HFFc6 (cell line): Measurements from ENCODE around the gene KRTAP10-12. TPM values are rescaled to one million over a fixed set of nuclear protein-coding genes. Genes with fewer than 3 reads are reported as not detected.

ENCODE experiments used
- DNase-seq: peaks from one replicate; pipeline ENCODE4 v3.0.0-alpha.2; 2018
- H3K27ac Mint-ChIP-seq: 2 replicates; pipeline ENCODE4 v1.8.0; 2020; ENCODE audit warnings: mild to moderate bottlenecking, mixed read lengths
- H3K27me3 Mint-ChIP-seq: 2 replicates; pipeline ENCODE4 v1.8.0; 2021; ENCODE audit warnings: mild to moderate bottlenecking, moderate library complexity, mixed read lengths; ENCODE audit not compliant: insufficient read depth
- H3K36me3 Mint-ChIP-seq: 2 replicates; pipeline ENCODE4 v1.8.0; 2021; ENCODE audit warnings: low read depth, mixed read lengths
- H3K4me1 Mint-ChIP-seq: 2 replicates; pipeline ENCODE4 v1.8.0; 2020; ENCODE audit warnings: low read depth, mixed read lengths
- H3K4me3 Mint-ChIP-seq: 2 replicates; pipeline ENCODE4 v1.8.0; 2020; ENCODE audit warnings: mild to moderate bottlenecking, moderate library complexity, mixed read lengths
- H3K9me3 Mint-ChIP-seq: 2 replicates; pipeline ENCODE4 v1.8.0; 2020; ENCODE audit warnings: mild to moderate bottlenecking, mixed read lengths
- CTCF ChIP-seq: fragments of 200-600 bp; sonication (generic); IDR thresholded peaks from 2 replicates; pipeline ENCODE4 v1.5.0; 2021; ENCODE audit warnings: antibody characterized with exemption, mild to moderate bottlenecking
- total RNA-seq, 6 experiments: library from RNA; stranded (reverse); fragmentation: NEBNext Ultra II Directional; extraction: Animal tissue kit (Norgen Biotek cat#: 25700); gene quantifications; 2 replicates in 1 of 6; 3 replicates in 5 of 6; pipeline ENCODE4 v1.2.3, GENCODE V29; 2021

Gene KRTAP10-12
- total RNA-seq, 6 experiments from 2014 or later: not detected

GRCh38 chr21:44734841-44735240 lies 37.9 kb downstream of the KRTAP10-12 start:
- Mint-ChIP-seq H3K27ac (no peak overlapping the region), H3K36me3 (no peaks in the 10 kb centered on the region; the same call in 1 of the 2 replicates), H3K9me3 (peaks cover 24% of the 10 kb centered on the region; the same call in 1 of the 2 replicates), H3K4me1 (no peaks in the 10 kb centered on the region; the same call in 1 of the 2 replicates), H3K4me3 (no peak overlapping the region), H3K27me3 (peaks cover 42% of the 10 kb centered on the region)
- TF ChIP-seq CTCF: no peak
- DNase-seq: no peak

GRCh38 chr21:44735821-44736220 lies 38.8 kb downstream of the KRTAP10-12 start:
- Mint-ChIP-seq H3K4me3 (no peak overlapping the region), H3K27ac (no peak overlapping the region), H3K9me3 (peaks cover 24% of the 10 kb centered on the region; the same call in 1 of the 2 replicates), H3K27me3 (peaks cover 41% of the 10 kb centered on the region), H3K4me1 (no peaks in the 10 kb centered on the region; the same call in 1 of the 2 replicates), H3K36me3 (no peaks in the 10 kb centered on the region; the same call in 1 of the 2 replicates)
- TF ChIP-seq CTCF: no peak
- no peak for DNase-seq

GRCh38 chr21:44736291-44737004 lies 39.5 kb downstream of the KRTAP10-12 start:
- DNase-seq: no peak
- no peaks in the 10 kb centered on the region; the same call in 1 of the 2 replicates for H3K4me1 Mint-ChIP-seq
- no peaks in the 10 kb centered on the region; the same call in 1 of the 2 replicates for H3K36me3 Mint-ChIP-seq
- TF ChIP-seq CTCF: no peak
- H3K27me3 Mint-ChIP-seq: peaks cover 39% of the 10 kb centered on the region
- H3K27ac Mint-ChIP-seq: no peak overlapping the region
- no peak overlapping the region for H3K4me3 Mint-ChIP-seq
- peaks cover 24% of the 10 kb centered on the region; the same call in 1 of the 2 replicates for H3K9me3 Mint-ChIP-seq

- Mint-ChIP-seq H3K4me3 (no peak overlapping the region), H3K9me3 (peaks cover 24% of the 10 kb centered on the region; the same call in 1 of the 2 replicates), H3K4me1 (no peaks in the 10 kb centered on the region; the same call in 1 of the 2 replicates), H3K36me3 (no peaks in the 10 kb centered on the region; the same call in 1 of the 2 replicates), H3K27ac (no peak overlapping the region), H3K27me3 (peaks cover 27% of the 10 kb centered on the region)
- DNase-seq: no peak
- no peak for TF ChIP-seq CTCF
These were observed 40.9 kb downstream of the KRTAP10-12 start for GRCh38 chr21:44737706-44738354.

- H3K27ac Mint-ChIP-seq: no peak overlapping the region
- no peak overlapping the region for H3K4me3 Mint-ChIP-seq
- H3K36me3 Mint-ChIP-seq: no peaks in the 10 kb centered on the region; the same call in 1 of the 2 replicates
- DNase-seq: no peak
- no peaks in the 10 kb centered on the region; the same call in 1 of the 2 replicates for H3K4me1 Mint-ChIP-seq
- no peak for TF ChIP-seq CTCF
- H3K9me3 Mint-ChIP-seq: peaks cover 24% of the 10 kb centered on the region; the same call in 1 of the 2 replicates
- peaks cover 19% of the 10 kb centered on the region for H3K27me3 Mint-ChIP-seq
These were observed 41.6 kb downstream of the KRTAP10-12 start for GRCh38 chr21:44738621-44739020.
